Colon (tissue), 2 donors: ENCODE measurements around the gene R3HDM4.
"Not testable (repeated sequence)": the region's sequence is repeated elsewhere in the genome, so short reads cannot be mapped to it uniquely, and the experiment has no call there.

Experiments used
- FAIRE-seq: peaks from 2 replicates; lab custom pipeline; 2012; peaks lifted over from hg19 to GRCh38; lab: Jason Lieb, UNC
- donor health status: control.
- donor health status: control.

R3HDM4 gene

DNA sequence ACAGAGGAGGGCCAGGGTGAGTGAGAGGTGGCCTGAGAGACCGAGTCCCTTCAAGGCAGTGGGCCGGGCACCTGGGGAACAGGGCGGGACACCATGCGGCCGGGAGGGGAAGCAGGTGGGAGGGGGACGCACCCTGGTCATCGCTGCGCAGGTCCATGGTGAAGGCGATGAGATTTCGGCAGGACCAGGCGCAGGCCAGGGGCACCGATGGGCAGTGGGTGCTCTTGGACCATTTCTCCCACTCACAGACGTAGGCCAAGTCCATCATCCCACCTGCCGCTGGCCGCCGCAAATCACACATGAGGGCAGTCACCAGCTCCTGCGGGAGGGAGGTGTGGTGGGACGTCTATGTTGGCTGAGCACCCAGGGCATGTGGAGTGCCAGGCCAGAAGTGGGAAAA is 22.2 kb downstream of the R3HDM4 start:
- no peak for FAIRE-seq

DNA sequence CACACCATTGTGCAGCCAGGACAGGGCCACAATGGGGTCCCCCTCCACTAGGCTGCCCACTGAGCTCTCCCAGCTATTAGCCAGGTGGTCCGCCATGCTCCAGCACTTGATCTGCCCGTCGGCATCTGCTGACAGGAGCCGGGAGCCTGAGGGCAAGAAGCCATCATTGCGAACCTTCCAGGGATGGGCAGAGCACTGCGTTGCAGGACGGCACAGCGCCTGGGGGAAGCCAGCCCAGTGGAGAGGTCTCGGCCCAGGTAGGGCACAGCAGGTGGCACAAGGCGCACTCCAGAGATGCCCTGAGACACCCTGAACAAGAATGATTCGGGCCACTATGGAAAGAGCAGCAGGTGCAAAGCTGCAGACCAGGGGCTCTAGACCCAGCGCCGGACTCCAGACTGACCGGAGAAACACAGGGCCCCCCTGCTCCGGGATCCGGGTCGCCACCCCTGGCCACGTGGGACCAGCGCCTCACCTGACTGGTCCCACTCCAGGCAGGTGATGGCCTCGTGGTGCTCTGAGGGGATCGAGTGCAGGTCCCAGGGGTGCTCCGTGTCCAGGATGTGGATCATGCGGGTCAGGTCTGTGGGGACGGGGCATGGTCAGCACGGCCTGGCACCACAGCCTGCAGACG is 23.2 kb downstream of the R3HDM4 start:
- FAIRE-seq, result no peak

DNA sequence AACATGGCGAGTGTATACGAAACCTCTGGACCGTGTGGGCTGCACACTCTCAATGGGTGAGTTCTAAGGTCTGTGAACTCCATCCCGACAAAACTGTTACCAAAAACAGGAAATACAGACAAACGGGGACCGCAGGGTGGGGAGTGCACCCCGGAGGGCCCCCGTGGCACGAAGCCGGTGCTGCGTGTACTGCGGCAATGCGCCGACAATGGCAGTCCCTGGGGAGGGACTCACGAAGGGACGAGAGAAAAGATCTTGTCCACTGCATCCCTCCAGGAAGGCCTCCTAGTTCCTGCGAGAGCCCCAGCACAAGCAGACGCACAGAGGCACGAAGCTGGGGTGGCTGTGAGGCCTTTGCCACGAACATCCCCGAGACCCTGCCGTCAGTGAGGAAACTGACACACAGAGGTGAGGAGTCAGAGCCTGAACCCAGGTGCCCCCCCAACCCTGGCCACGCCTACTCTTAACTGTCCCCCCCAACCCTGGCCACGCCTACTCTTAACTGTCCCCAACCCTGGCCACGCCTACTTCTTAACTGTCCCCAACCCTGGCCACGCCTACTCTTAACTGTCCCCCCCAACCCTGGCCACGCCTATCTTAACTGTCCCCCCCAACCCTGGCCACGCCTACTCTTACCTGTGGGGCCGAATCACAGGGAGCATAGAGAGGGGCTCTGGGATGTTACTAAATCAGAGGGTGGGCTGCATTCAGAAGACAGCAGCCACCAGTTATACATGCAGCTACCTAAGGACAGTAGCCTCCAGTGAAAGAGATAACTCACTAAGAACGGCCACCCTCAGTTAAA is 24.2 kb downstream of the R3HDM4 start:
- FAIRE-seq, result no peak

DNA sequence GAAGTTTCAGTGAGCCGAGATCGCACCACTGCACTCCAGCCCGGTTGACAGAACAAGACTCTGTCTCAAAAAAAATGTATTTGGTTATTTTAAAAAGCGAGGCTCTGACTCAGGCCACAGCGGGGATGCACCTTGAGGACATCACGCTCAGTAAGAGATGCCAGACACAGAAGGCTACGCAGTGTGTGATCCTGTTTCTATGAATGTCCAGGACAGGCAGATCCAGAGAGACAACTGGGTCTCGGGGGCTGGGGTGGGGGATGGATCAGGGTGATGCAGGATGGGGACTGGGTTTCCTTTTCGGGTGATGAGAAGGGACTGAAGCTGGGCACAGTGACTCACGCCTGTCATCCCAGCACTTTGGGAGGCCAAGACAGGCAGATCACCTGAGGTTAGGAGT is 25.4 kb downstream of the R3HDM4 start:
- no peak for FAIRE-seq

DNA sequence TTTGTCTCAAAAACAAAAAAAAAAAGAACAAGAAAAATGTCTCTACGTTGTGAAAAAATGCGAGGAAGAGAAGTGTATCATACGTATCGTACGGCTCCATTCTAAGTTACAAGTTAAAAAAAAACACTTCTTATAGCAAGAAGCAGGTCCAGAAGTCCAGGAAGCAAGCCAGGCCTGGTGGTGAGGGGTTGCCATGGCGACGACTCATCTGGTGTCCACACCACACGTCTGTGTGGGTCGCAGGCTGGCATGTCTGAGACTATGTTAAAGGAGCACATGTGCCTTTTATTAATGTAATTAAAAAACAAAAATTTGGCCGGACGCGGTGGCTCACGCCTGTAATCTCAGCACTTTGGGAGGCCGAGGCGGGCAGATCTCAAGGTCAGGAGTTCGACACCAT is 25.9 kb downstream of the R3HDM4 start:
- FAIRE-seq, result no peak

DNA sequence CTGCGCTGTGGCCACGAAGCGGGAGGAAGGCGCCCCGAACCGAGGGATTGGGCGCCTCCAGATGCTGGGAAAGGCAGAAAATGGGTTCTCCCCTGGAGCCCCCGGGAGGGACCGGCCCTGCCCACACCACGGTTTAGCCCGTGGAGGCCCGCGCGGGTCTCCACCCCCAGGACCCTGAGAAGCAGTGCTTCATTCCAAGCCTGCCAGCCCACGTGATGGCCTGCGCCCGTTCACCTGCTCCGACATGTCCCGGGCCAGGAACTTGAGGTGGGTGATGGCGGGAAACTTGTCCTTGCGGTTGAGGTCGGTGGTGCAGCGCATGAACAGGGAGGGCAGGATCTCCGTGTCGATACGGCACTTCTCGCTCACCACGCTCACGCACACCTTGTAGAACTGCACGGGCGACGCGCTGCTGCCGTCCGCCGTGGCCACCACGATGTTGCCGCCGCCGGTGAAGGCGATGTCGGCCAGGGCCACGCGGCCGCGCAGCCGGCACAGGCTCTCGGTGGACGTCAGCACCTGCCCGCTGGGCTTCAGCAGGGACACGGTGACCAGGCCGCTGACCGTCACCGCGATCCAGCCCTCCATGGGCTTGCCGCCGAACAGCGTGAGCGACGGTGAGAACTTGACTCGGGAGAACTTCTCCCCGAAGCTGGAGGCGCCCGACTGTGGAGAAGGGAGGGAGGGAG is 27.3 kb downstream of the R3HDM4 start:
- FAIRE-seq, result no peak

DNA sequence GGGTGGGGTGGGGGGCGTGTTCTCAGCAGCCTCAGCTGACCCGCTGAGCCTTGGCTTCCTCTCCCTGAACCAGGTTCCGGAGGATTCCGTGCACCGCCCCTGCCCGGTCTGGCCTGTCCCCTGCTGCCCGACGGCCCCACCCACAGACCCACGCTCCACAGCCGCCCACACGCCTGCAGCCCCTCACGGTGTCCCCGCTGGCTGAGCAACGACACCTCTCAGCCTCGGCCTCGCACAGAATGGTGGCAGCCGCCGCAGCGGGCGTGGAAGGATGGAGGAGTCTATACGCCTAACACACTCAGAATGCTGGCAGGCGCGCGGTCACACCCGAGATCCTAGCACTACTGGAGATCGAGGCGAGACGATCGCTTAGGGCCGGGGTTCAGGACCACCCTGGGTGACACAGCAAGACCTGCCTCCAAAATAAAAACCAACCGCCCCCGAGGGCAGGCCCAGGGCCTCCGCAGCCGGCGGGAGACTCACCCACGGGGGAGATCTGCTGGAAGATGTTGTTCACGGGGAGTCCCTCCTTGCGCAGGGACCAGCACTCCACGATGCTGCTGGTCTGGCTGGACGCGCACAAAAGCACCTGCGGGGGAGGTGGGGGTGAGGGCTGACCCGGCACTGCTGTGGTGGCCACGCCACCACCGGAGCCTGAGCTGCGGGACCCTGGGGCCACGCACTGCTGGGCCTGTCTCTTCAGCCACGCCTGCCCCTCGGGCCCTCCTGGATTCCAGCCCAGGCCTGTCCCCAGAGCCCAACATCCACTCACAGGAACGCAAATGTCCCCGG is 28.4 kb downstream of the R3HDM4 start:
- no peak for FAIRE-seq

DNA sequence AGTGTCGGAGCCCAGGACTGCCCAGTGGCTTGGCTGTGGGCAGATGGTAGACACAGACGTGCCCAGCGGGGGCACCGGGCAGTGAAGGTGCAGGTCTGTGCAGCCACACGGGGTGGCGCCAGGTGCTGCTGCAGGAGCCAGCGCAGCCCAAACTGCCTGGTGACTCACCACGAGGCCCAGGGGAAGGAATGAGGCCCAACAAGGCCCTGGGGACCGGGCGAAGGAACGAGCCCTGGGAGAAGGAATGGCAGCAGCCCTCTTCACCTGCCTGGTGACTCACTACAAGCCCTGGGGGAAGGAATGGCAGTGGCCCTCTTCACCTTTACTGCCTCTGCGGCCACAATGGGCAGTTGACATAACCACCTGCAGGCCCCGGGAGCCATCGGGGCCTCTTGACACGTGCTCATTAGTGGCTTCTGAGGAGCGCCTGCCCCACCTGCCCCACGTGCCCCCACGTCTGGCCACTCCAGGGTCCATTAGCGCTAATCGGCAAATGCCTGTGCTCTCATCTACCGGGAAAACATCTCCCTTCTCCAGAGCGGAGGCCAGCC is 29.3 kb downstream of the R3HDM4 start:
- no peak for FAIRE-seq

DNA sequence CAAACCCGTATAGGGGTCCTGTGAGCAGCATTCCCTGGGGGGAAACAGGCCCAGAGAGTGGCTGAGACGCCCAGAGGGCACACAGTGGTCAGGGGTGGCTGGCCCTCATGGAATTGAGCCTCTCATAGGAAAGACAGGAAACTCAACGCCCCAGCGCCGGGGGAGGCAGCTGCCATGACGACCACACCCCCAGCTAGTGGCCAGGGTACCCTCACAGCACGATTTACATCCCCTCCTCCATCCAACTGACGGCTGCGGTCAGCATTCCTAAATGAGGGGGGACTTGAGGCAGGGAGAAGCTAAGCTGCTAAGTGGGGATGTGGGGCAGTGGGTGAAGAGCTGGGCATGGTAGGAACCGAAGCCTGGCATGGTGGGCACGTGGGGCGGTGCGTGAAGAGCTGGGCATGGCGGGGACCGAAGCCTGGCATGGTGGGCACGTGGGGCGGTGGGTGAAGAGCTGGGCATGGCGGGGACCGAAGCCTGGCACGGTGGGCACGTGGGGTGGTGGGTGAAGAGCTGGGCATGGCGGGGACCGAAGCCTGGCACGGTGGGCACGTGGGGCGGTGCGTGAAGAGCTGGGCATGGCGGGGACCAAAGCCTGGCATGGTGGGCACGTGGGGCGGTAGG is 30.0 kb downstream of the R3HDM4 start:
- no peak for FAIRE-seq

DNA sequence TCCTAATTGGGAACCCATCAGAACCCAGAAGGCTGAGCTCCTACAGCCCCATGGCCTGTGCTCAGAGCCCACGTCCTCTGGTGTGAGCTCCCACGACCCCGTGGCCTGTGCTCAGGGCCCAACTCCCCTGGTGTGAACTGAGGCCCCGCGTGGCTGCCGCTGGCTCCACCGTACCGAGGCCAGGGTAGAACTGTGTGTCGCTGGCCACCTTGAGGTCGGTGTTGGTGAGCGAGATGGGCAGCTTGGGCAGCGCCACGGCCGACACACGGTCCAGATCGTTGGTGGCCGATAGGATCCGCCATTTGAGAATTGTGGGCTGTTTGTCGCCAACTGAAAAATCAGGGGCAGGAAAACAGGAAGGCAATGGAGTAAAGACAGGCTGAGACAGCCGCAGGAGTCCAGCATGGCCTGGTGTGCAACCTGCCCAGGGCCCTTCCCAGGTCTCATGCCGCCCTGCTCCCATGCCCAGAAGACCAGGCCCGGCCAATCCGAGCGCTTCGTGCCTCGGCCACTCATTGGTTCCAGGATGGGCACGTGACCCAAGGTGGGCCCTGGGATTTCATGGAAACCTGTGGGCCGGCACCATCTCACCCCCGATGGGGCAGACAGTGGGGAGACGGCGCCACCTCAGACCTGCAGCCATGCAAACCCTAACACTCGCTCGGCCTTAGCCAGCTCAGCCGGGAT is 31.5 kb downstream of the R3HDM4 start:
- FAIRE-seq, result no peak

DNA sequence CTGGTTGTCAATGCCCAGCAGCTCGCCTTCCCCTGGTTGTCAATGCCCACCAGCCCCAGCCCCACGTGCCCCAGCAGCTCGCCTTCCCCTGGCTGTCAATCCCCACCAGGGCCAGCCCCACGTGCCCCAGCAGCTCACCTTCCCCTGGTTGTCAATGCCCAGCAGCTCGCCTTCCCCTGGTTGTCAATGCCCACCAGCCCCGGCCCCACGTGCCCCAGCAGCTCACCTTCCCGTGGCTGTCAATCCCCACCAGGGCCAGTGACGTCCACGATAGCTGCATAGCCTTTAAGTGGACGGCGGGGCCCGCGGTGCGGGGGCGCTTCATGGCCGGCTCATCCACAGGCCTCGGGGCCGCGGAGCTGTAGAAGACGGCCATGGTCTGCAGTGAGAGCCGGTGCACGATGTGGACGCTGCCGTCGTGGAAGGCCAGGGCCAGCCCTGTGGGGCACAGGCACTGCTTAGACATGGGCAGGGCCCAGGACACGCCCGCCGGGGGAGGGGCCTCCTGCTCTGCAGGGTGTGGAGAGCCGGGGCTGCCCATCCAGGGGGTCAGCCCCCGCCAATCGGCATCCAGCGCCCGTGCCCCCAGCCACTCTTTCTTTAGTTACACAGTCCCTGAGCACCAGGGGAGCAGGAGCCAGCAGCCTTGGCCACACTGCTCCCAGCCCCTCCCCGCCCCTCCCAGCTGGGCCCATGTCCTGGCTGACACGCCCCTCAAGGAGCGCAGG is 33.1 kb downstream of the R3HDM4 start:
- no peak for FAIRE-seq

DNA sequence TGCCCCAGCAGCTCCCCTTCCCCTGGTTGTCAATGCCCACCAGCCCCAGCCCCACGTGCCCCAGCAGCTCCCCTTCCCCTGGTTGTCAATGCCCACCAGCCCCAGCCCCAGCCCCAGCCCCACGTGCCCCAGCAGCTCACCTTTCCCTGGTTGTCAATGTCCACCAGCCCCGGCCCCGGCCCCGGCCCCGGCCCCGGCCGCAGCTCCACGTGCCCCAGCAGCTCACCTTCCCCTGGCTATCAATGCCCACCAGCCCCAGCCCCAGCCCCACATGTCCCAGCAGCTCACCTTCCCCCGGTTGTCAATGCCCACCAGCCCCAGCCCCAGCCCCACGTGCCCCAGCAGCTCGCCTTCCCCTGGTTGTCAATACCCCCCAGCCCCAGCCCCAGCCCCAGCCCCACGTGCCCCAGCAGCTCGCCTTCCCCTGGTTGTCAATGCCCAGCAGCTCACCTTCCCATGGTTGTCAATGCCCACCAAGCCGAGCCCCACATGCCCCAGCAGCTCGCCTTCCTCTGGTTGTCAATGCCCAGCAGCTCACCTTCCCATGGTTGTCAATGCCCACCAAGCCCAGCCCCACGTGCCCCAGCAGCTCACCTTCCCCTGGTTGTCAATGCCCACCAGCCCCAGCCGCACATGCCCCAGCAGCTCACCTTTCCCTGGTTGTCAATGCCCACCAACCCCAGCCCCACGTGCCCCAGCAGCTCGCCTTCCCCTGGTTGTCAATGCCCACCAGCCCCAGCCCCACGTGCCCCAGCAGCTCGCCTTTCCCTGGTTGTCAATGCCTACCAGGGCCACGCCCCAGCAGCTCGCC is 34.1 kb downstream of the R3HDM4 start:
- not testable (repeated sequence) for FAIRE-seq

DNA sequence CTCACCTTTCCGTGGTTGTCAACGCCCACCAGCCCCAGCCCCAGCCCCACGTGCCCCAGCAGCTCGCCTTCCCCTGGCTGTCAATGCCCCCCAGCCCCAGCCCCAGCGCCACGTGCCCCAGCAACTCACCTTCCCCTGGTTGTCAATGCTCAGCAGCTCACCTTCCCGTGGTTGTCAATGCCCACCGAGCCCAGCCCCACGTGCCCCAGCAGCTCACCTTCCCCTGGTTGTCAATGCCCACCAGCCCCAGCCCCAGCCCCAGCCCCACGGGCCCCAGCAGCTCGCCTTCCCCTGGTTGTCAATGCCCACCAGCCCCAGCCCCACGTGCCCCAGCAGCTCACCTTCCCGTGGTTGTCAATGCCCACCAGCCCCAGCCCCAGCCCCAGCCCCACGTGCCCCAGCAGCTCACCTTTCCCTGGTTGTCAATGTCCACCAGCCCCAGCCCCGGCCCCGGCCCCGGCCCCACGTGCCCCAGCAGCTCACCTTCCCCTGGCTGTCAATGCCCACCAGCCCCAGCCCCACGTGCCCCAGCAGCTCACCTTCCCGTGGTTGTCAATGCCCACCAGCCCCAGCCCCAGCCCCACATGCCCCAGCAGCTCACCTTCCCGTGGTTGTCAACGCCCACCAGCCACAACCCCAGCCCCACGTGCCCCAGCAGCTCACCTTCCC is 34.9 kb downstream of the R3HDM4 start:
- not testable (repeated sequence) for FAIRE-seq

DNA sequence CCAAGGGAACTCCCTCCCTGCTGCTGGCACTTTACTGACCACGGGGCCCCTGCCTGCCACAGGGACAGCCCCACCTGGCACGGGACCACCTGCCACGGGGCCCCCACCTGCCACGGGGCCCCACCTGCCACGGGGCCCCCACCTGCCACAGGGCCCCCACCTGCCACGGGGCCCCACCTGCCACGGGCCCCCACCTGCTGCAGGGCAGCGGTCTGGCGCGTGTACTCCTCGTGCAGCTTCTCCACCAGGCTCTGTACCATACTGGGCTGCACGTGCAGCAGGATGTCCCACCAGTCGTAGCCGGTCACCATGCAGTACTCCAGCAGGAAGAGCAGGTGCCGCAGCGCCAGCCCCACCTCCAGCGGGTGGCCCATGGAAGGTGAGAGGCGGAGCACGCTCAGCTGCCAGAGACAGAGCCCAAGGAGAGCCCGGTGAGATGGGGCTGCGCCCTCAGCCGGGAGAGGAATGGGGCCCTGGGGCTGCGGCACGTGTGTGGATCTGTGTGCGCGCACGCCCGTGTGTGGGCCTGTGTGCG is 36.2 kb downstream of the R3HDM4 start:
- FAIRE-seq, result no peak

DNA sequence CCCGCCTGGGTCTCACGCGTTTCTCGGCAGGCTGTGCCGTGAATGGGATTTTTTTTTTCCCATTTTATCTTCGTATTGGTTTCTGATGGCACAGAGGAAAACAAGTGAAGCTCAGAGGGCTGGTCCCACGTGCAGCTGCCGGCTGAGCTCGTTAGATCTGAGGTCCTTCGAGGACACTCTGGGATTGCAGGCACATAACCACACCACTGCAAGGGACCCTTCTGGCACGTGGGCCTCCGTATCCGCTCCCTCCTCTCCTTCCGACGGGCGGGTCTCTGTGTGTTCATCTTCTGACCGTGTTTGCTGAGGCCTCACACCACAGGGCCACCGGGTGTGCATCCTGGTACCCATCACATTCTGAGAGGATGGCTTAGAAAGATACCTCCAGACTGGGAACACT is 36.9 kb downstream of the R3HDM4 start:
- no peak for FAIRE-seq

DNA sequence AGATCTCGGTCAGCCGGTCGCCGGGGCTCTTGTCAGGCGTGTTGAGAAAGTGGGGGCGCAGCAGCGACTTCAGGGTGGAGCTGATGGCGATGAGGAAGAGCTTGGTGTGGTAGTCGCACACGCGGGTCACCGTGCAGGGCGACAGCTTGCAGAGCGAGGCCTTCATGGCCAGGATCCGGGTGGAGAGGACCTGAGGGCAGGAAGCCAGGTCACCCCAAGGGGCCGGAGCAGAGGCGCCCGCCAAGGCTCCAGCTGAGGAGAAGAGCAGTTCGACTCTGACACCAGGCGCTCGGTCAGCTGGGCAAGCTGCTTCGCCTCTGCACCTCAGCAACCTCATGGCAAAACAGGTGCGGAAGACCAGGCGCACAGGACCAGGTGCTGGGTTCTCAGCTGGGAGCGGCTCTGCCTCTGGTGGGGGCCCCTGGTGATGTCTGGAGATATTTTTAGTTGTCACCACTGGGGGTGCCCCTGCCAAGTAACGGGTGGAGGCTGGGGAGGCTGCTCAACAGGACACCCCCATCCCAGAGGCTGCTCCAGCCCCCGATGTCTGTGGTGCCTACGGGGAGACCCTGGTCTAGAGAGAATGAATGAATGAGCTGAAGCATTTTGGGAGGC is 37.6 kb downstream of the R3HDM4 start:
- no peak for FAIRE-seq

DNA sequence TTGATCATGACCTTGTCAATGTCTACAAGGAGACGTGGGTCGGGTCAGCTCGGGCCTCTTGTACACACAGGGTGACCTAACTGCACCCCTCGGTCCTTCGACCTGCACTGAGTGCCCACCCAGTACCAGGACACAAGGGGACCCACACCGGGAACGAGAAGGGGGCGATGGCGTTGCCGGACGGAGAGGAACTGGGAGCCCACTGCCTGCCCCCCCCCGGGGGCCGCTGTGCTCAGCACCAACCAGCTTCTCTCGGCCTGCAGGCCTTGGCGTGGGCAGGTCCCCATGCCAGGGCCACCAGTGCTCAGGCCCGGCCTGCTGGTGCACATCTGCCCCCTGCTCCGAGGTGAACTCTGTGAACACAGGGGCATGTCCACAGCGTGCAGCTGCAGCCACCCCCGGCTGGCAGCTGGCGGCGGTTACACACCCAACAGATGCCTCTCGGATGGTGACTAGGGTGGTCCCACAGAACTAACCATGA is 39.4 kb downstream of the R3HDM4 start:
- FAIRE-seq, result no peak

DNA sequence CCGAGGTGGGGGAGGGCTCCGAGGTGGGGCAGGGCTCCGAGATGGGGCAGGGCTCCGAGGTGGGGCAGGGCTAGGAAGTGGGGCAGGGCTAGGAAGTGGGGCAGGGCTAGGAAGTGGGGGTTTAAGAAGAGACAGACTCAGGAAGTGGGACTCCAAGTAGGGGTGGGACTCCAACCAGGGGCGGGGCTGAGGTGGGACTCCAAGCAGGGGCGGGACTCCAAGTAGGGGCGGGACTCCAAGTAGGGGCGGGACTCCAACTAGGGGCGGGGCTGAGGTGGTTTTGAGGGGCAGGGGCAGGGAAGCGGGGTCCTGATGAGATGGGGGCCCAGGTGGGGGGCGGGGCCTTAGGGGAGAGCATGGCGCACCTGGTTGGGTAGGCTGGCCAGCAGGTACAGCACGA is 39.9 kb downstream of the R3HDM4 start:
- FAIRE-seq, result no peak
